ENCODE data around the gene MYBL2. TPM values are rescaled to one million over a fixed set of nuclear protein-coding genes. Genes with fewer than 3 reads are reported as not detected.
"Not testable (repeated sequence)": the region's sequence is repeated elsewhere in the genome, so short reads cannot be mapped to it uniquely, and the experiment has no call there.

MYBL2 gene
- total and polyA plus RNA-seq, 2 experiments from 2014 or later = 3.5 to 13.8 TPM

GRCh38 chr20:43642548-43642947 lies 24.4 kb upstream of the MYBL2 start:
- H3K27me3 ChIP-seq = no peaks in the 10 kb centered on the region
- H3K79me2 ChIP-seq = no peaks in the 10 kb centered on the region
- TF ChIP-seq EZH2phosphoT487 (IDR thresholded peaks at IDR 0.05; ENCODE audit: low read depth, severe bottlenecking, unreplicated experiment) = no peak
- TF ChIP-seq EZH2 (IDR thresholded peaks at IDR 0.05; ENCODE audit: borderline replicate concordance) = no peak
- no peak for TF ChIP-seq CTCF (IDR thresholded peaks at IDR 0.05; ENCODE audit: poor library complexity)
- no peak overlapping the region for H3K4me3 ChIP-seq
- WGBS (ENCODE audit: low lambda C conversion rate, missing lambda C conversion rate) = 97% methylated on average over 4 of the region's 4 CpGs
- no peaks in the 10 kb centered on the region for H4K20me1 ChIP-seq (ENCODE audit: insufficient read depth, poor library complexity, severe bottlenecking)
- no peaks in the 10 kb centered on the region for H3K36me3 ChIP-seq (replicated peaks; ENCODE audit: insufficient read depth, low read depth)
- no peak overlapping the region for H3K27ac ChIP-seq
- no peaks in the 10 kb centered on the region for H3K4me1 ChIP-seq (ENCODE audit: insufficient read depth)
- no peak overlapping the region for H3K4me2 ChIP-seq
- DNase-seq (ENCODE audit: low spot score) = no peak
- no peaks in the 10 kb centered on the region for H3K9me2 ChIP-seq (replicated peaks; ENCODE audit: insufficient read depth)
- no peak overlapping the region for H2AFZ ChIP-seq
- H3K9me3 ChIP-seq (ENCODE audit: low read depth) = no peaks in the 10 kb centered on the region

GRCh38 chr20:43650997-43651525 lies 15.9 kb upstream of the MYBL2 start:
- Histone ChIP-seq H2AFZ (no peak overlapping the region), H3K9me2 (replicated peaks; ENCODE audit: insufficient read depth) (no peaks in the 10 kb centered on the region), H3K79me2 (no peaks in the 10 kb centered on the region), H3K4me2 (no peak overlapping the region), H3K36me3 (replicated peaks; ENCODE audit: insufficient read depth, low read depth) (no peaks in the 10 kb centered on the region), H4K20me1 (ENCODE audit: insufficient read depth, poor library complexity, severe bottlenecking) (no peaks in the 10 kb centered on the region), H3K4me3 (no peak overlapping the region), H3K9me3 (ENCODE audit: low read depth) (no peaks in the 10 kb centered on the region), H3K4me1 (ENCODE audit: insufficient read depth) (no peaks in the 10 kb centered on the region), H3K27me3 (no peaks in the 10 kb centered on the region), H3K27ac (no peak overlapping the region)
- no peak for DNase-seq (ENCODE audit: low spot score)
- TF ChIP-seq EZH2phosphoT487 (IDR thresholded peaks at IDR 0.05; ENCODE audit: low read depth, severe bottlenecking, unreplicated experiment) = no peak
- TF ChIP-seq CTCF (IDR thresholded peaks at IDR 0.05; ENCODE audit: poor library complexity) = no peak
- no peak for TF ChIP-seq EZH2 (IDR thresholded peaks at IDR 0.05; ENCODE audit: borderline replicate concordance)
- WGBS (ENCODE audit: low lambda C conversion rate, missing lambda C conversion rate) = 76% methylated on average over 3 of the region's 3 CpGs

- H3K27ac ChIP-seq; H3K9me3 ChIP-seq (ENCODE audit: low read depth); H3K4me1 ChIP-seq (ENCODE audit: insufficient read depth); H3K4me3 ChIP-seq; H3K4me2 ChIP-seq; H2AFZ ChIP-seq; H4K20me1 ChIP-seq (ENCODE audit: insufficient read depth, poor library complexity, severe bottlenecking); H3K9me2 ChIP-seq (replicated peaks; ENCODE audit: insufficient read depth); H3K79me2 ChIP-seq; H3K36me3 ChIP-seq (replicated peaks; ENCODE audit: insufficient read depth, low read depth); DNase-seq (ENCODE audit: low spot score); H3K27me3 ChIP-seq: not testable (repeated sequence)
- 98% methylated on average over 10 of the region's 10 CpGs for WGBS (ENCODE audit: low lambda C conversion rate, missing lambda C conversion rate)
These were observed 15.2 kb upstream of the MYBL2 start for GRCh38 chr20:43651650-43652184.

GRCh38 chr20:43653966-43654365 lies 12.9 kb upstream of the MYBL2 start:
- Histone ChIP-seq H3K9me2 (replicated peaks; ENCODE audit: insufficient read depth) (no peaks in the 10 kb centered on the region), H3K4me1 (ENCODE audit: insufficient read depth) (peaks cover 9% of the 10 kb centered on the region), H4K20me1 (ENCODE audit: insufficient read depth, poor library complexity, severe bottlenecking) (no peaks in the 10 kb centered on the region), H3K4me2 (no peak overlapping the region), H3K79me2 (no peaks in the 10 kb centered on the region), H3K27me3 (no peaks in the 10 kb centered on the region), H2AFZ (no peak overlapping the region), H3K36me3 (replicated peaks; ENCODE audit: insufficient read depth, low read depth) (no peaks in the 10 kb centered on the region), H3K27ac (no peak overlapping the region), H3K4me3 (no peak overlapping the region), H3K9me3 (ENCODE audit: low read depth) (no peaks in the 10 kb centered on the region)
- no peak for TF ChIP-seq EZH2phosphoT487 (IDR thresholded peaks at IDR 0.05; ENCODE audit: low read depth, severe bottlenecking, unreplicated experiment)
- TF ChIP-seq EZH2 (IDR thresholded peaks at IDR 0.05; ENCODE audit: borderline replicate concordance) = no peak
- TF ChIP-seq CTCF (IDR thresholded peaks at IDR 0.05; ENCODE audit: poor library complexity) = no peak
- 96% methylated on average over 3 of the region's 3 CpGs for WGBS (ENCODE audit: low lambda C conversion rate, missing lambda C conversion rate)
- DNase-seq (ENCODE audit: low spot score) = no peak

GRCh38 chr20:43655176-43655575 lies 11.7 kb upstream of the MYBL2 start:
- not testable (repeated sequence) for H3K9me3 ChIP-seq (ENCODE audit: low read depth); H3K4me2 ChIP-seq; H3K4me1 ChIP-seq (ENCODE audit: insufficient read depth); H3K27ac ChIP-seq; H4K20me1 ChIP-seq (ENCODE audit: insufficient read depth, poor library complexity, severe bottlenecking); H3K79me2 ChIP-seq; H2AFZ ChIP-seq; H3K36me3 ChIP-seq (replicated peaks; ENCODE audit: insufficient read depth, low read depth); H3K9me2 ChIP-seq (replicated peaks; ENCODE audit: insufficient read depth); DNase-seq (ENCODE audit: low spot score); H3K4me3 ChIP-seq; H3K27me3 ChIP-seq
- 79% methylated on average over 6 of the region's 6 CpGs for WGBS (ENCODE audit: low lambda C conversion rate, missing lambda C conversion rate)
